Inferior parietal cortex (tissue), 1 donor: Measurements from ENCODE around the gene GALNT4.

Experiments used
- DNase-seq: peaks from one replicate; pipeline ENCODE4 v3.0.0-alpha.2; 2016; ENCODE audit errors: extremely low spot score

GALNT4 gene

DNA sequence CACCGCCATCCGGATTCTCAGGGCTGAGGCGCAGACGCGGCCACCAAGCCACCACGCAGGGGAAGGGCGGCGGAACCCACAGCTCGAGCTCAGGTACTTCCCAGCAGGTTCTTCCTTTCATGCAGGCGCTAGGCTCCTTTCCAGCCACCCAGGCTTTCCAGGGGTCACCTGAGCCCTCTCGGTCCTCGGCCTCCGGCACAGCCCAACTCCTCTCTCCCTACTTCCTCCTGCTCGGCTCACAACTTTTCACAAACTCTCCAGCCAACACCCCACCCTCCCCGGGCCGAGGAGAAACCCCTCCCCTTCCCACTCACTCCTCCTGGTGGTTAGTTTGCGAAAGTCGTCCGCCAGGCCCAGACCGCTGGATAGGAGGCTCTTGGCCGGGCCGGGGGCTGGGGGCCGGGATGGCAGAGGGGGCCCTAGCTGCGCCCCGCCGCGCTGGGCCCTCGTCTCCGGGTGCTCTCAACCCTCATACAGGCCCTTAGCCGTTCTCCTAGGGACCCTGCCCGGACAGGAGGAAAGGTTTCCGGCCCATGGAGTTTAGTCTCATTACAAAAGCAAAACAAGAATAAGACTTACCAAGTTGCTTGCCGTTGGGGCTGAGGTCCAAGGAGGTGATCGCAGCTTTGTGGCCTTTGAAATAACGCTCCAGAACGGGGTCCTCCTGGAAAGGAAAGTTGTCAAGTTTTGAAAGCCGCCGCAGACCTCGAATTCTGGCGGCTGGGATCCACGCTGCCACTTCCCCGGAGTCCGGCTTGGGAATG is at the start of gene GALNT4:
Gene GALNT4, minus strand, starts transcription at position 256 of the 764 bp plus-strand sequence. Its CDS starts 247 bp downstream, at position 9.
- DNase-seq, result peak; percentile 77

DNA sequence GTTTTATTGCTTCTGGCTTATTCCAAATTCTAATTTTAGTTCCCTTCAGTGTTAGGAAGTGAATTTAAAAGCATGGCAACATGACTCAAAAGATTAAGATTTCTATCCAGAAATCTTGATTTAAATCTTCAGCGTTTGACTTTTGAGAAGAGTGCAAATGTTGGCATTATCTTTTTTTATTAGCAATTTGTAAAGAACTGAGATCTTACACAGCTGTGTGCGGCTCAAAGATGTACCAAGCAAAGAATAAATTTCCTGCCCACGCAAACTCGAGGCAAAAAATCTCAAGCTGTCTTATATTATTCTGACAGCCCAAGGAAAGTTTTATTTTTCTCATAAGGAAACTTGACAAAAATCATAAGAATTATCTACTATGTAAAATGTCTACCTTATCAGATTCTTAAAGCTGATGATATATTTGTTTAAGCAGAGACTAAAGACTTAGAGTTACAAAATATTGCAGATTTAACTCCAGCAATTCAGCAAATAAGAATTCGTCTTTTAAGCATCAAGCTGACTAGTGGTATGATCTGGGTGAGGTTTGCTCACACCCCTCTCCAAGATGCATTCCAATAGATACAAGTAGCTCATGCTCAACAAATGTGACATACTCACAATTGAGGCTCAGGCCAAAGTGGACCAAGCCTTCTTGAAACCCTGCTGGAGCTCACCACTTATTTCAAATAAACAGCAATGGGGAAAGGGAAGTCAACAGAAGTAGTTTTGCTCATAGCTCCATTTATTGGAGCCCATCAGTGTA is 48.6 kb upstream of the GALNT4 start:
- DNase-seq, result no peak

DNA sequence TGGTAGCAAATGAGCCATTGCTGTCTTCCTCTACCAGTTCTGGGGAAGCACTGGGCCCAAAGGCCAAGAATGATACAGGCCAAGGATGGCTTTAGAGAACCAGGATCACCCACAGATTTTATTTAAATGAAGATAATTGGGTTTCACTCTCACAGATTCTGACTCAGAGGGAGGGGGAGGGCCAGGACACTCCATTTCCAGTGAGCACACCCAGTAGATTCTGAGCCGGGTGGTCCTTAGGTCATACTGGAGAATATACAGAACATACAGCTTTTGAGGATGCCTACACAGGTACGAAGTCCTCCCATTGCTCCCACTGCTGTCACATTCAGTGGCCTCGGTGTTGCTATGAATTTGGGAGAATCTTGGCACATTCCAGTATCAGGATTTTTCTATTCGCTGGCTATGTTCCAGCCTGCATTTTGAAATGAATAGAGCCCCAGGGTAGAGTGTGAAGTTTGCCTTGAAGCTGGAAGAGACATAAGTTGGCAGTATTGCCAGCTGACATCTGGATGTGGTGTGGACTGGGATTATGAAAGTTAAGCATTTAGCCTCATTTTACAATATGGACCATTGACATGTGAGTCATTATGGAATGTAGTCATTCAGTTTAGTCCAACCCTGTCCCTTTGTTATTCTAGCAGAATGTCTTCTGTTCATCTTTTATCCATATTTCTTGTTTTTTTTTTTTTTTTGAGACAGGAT is 47.0 kb upstream of the GALNT4 start:
- DNase-seq, result no peak

DNA sequence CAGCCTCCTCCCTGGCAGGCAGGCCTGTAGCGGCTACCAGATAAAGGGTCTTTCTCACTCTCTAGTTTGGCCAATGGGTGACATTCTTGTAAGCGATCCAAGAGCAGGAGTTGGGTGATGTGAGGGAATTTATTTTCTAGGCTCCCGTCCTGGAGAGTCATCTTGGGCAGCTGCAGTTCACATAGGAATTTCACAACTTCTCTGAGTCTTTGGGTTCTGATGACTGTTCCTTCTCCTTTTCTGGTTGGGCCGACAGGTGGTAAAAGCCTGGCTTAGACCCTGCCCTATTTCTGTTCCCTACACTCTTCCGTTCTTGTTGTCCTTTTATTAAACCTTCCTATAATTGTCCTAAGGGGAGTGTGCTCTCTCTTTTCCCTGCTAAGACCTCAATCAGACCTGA is 43.9 kb upstream of the GALNT4 start:
- no peak for DNase-seq

DNA sequence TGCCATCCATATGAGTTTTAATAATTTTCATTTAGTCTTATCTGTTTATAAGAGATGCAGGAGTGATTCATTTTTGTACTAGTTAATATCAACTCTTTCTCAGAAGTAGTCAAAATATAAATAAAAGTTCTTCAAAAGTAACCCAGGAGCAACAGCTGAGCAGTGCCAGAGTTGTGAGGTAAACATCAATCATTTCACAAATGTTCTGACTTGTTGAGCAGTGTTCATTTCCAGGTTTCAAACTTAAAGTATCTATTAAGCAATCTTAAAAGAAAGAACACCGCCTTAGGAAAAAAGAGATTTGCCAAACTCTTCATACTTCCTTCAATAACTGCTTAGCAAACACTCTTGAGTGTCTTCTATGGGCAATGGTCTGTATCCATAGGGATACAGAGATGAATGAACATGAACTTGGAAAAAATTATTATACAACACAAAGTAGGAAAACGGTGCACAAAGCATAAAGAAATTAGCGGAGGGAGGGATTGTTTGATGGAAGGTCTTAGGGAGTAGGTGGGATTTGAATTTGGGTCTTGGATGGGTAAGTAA is 43.2 kb upstream of the GALNT4 start:
- no peak for DNase-seq

DNA sequence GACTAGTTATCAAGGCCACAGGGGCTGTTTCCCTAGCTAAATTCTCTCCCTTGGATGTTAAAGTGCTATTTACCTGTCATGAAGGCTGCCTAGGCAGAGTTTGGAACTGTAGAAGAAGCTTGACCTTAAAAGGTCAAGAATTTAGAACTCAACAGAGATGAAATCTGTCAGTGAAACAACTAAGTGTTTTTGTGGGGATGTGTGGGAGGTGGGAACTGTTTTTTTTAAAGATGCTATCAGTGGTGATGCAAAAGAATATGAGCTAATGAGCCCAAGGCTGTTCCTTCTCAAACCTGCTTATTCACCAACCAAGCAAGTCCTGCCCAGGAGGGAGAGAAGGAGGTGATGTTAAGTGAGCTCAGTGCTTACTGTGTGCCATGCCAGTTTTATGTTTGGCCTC is 42.0 kb upstream of the GALNT4 start:
- DNase-seq, result no peak

DNA sequence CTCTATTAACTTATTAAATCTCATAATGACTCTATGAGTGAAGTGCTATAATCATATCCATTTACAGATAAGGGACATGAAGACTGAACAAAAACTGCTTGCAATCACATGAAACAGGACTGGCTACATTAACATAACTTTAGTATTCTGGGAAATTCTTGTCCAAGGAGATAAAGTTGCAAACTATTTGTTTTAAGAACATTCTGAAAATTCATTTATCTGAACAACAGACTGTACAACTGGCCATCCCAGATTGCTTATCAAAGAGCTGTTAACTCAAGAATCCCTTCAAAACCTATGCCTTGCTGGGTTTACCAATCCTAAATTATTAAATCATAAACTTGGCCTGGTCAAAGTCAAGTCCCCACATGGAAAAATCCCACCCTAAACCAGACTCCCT is 40.4 kb upstream of the GALNT4 start:
- no peak for DNase-seq

DNA sequence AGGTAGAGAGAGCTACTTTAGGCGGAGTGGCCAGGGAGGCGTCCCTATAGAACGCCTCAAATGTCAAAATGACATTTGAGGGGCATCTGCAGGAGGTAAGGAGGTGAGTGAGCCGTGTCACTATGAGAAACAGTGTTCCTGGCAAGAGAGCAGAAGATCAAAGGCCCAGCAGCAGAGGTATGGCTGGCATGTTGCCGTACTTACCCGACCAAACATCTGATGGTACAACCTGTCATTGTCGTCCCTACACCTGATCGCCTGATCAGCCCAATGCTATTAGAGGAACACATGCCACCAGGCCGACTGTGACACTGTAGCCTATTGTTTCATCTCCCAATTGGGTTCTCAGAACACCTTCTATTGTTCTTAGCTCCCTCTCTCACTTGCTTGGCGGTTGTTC is 35.2 kb upstream of the GALNT4 start:
- DNase-seq, result no peak

DNA sequence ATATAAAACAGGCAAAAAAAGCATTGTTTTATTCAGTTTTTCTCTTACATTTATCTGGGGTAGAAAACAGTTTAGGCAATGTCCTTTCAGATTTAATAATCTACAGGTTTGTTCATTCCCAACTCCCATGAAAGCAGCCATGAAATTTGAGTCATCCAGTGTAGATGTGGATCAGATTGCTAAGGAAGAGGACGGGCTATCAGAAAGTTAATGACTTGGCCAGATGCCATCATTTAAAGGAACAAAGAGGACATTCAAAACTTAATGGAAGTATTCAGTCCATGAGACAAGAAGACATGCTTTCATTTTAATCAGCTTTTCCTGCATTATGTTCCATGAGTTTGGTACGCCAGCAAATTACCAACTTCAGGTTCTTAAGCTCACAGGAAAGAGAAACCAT is 32.4 kb upstream of the GALNT4 start:
- DNase-seq, result no peak

DNA sequence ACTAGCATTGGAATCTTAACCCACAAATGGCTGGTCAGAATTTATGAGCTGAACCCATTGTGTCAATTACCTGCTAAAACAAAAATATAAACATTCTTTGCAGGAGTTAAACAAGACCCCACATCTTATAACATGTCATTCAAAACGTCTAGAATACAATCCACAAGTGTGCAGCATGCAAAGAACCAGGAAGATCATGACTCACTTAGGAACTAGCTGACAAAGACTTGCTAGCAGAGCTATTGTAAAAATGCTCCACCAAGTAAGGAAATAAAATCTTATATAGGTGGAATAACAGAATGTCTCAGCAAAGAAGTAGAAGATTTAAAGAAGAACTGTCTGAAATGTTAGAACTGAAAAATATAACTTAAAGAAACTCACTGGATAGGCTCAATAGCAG is 27.8 kb upstream of the GALNT4 start:
- DNase-seq, result no peak

DNA sequence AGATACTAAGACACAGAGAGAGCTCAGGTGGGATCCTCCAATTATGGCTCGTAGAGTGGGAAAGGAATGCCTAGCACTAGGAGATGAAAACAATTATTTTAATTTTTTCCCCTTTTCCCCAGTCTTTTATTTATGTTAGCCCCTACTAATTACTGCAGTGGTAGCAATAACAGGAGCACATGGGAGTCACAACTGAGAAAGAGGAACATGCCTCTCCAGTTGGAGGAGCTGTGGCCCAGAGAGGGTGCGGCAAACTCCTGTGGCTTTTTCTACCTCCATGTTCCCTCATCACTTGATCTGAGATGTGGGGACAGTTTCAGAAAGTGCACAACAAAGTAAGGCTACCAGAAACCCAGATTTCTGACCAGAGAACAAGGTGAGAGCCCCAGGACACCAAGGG is 27.2 kb upstream of the GALNT4 start:
- DNase-seq, result no peak

DNA sequence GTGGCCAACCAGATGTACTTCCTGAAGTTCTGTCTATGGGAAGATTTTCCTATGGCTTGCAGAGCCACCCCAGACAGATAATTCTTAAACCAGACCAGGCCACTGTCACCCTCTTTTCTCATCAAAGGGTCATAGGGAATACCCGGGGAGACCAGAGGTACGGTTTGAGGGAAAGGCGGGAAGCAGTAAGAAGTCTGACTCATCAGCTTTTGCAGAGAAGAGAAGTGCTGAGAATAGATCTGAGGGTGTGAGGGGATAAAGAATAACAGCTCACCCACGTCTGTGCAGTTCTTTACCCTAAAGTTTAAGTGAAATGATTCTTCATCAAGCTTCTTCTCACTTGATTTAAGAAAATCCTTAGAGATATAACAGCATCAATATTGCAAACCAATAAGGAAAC is 22.5 kb upstream of the GALNT4 start:
- DNase-seq, result peak; percentile 17

DNA sequence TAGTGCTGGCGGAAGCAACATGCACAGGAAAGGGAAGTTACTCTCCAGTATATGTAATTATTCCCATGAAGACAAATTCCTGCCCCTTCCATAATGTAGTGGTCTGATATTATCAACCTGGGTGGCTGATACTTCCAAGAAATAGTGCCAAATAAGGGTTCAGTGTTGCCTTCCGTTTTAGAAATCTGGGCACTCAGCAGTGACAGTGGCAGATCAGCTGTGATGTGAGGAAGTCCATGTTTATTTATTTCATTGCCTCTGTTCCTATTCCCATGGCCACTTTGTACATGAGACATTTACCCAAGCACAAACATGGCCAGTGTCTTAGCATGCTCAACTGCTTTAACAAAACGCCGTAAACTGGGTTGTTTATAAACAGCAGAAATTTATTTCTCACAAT is 21.6 kb upstream of the GALNT4 start:
- DNase-seq, result no peak

DNA sequence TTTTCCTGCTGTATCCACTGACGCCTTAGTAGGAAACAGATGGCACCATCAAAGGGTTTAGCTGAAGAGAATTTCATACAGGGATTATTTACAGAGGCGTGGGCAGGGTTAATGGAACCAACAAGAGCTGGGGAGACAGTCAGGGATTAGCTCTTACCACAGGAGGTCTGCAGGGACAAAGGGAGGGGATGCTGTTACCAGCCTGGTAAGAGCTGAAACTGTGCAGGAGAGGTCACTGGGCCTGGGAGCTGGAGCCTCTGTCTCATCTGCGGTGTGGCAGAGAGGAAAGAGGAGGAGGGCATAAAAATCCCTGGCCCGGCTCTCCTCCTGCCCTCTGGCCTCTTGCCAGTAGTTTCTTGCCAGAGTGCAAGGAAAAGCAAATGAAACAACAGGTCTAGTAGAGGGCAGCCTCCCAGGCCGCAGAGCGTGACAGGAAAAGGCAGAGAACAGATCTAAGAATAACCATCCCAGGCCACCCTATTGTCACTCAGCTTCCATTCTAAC is 20.1 kb upstream of the GALNT4 start:
- no peak for DNase-seq

DNA sequence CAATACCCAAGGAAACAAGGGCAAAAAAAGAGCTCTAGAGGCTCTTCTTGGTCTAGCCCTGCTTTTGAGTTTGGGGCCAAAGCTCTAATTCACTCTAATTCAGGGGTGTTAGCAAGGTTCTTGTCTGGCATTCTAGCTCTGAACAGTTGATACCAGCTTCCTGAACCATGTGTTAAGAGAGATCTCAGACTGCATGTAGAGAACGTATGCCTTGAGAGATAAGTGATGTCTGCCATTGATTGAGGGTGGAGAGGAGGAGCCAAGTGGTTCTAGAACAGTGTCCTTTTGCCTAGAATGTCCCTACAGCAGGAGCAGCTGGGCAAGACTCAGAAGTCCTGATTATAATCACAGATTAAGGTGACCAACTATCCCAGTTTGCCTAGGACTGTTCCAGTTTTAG is 19.4 kb upstream of the GALNT4 start:
- DNase-seq, result no peak

DNA sequence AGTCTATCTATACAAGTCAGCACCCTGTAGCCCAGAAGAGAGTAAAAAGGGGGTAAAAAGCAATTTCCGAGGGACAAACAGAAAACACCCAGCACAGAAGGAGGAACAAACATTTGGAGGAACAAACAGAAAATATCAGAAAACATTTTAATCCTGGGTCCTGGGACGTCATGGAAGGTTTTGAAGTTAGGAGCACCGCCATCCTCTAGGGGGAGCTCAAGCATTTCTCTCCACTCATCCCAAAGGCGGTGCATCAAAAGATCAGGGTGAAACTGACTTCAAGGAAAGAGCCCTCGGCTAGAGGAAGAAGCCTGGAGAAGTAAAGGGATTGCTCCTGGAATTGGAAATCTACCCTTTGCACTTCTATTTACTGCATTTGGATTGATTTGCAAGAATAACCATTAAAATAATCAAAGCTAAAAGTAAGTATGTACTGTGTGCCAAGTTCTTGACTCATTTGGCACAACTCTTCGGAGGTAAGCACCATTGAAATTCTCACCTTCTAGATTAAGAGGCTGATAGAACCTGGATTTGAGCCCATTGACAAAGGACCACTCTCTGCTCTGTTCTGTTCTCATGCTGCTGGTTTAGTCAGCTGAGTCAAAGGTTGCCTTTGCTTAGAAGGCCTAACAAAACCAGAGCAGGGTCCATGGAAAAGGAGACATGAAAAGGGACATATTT is 18.5 kb upstream of the GALNT4 start:
- DNase-seq, result peak; percentile 84

DNA sequence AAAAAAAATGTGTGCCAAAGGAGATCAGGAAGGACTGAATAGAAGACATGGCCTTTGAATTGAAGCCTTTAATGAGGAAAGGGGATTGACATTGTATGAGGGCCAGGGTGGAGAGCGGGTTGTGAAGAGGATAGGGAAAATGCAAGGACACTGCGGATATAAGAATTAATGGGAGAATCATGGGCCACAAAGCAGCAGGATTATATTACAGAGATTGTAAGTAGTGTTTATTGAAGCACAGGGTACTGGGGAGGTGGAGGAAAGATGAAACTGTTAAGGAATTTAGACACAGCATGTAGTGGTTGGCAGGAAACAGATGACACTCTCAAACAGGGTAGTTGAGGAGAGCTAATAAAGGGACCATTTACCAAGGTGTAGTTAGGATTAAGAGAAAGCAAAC is 17.6 kb upstream of the GALNT4 start:
- DNase-seq, result no peak

DNA sequence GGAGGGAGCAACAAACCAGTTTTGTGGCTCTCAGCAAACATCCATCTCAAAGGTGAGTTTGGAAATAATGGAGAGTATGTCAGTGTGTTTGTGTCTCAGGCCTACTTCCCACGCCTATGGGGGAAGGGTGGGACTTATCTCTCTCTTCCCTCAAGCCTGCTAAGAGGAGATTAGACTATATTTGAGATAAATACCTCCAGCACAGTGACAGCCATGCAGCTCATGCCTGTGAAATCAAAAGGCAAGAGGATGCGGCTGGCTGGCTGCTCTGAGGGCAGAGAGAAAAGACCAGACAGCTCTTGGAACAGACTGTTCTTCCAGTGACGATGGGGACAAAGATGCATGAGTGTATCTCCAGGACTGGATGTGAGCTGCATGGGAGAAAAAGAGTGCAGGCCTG is 16.0 kb upstream of the GALNT4 start:
- no peak for DNase-seq

DNA sequence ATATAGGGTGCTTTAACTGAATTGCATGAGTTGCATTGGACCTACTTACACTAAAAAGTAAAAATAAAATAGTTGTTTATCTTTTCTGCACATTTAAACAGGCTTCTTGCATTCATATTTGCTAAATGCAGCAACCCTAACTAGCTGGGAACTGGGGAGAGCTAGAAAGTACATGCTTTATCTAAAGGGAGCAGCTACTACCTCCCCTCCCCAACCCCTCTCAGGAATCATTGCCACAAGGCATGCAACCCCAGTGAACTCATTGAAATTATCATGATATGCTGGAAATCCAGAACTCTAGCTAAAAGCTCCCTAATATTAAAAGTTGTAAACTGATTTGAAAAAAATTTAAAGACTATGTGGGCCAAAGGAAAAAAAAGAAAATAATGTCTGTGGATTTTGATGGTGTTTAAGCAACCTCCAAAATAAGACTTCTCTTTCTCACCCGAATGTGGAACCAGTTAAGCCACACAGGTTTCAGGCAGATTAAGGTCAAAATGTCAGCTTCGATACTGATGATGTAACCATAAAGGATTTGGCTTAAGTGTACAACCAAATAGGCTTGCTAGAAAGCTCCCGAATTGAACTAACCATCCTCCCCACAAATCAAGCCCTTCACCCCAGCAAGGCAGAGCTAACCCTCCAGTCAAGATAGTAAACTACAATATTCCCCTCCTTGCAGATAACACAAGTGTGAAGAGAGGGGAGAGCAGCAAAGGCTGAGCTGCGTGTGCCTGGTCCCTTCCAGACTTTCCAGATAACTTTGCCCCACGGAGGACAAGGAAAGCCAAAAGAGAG is 15.0 kb upstream of the GALNT4 start:
- no peak for DNase-seq

DNA sequence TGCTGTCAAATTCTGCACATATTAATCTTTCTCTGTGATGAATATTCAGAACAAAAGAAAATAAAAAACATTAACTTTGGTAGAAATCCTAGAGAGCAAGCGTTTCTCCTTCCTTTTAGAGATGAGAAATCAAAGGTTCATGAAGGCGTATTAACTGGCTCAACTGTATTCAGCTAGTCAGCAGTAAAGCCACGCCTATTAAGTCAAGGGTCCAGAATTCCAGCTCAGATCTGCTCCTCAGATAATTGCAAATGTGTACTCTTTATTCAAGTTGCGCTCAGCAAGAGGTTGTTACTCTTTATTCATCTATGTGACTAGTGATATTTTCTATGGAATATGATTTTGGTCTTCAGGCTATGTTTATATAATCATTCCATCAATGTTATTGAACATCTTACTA is 14.3 kb upstream of the GALNT4 start:
- DNase-seq, result no peak

DNA sequence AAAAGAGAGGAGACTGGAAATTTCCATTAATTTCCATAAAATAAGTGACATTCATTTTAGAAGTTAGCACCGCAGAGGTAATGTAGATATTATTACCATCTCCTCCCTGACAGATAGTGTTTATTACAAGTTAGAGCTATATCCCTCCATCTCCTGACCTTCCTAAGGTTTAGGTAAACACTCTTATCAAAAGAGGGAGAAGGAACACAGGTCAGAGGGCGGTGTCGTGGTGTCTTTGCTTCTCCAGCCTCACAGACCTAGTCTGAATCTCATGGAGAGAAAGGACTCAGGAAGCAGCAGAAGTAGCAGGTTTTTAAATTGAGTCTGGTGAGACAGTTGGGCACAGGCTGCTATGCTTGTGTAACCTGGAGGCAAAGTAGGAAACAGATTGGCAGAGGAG is 12.8 kb upstream of the GALNT4 start:
- no peak for DNase-seq
